Neural crest cell (in vitro differentiated cells): ENCODE measurements around the gene CSGALNACT2. TPM values are rescaled to one million over a fixed set of nuclear protein-coding genes. Genes with fewer than 3 reads are reported as not detected.

Experiments
- DNase-seq: peaks from one replicate; pipeline ENCODE4 v3.0.0; 2021; ENCODE audit warnings: low read depth, mixed read lengths, low spot score
- H3K27ac Mint-ChIP-seq: one replicate; pipeline ENCODE4 v1.8.0; 2021; ENCODE audit warnings: mild to moderate bottlenecking, mixed read lengths; ENCODE audit not compliant: unreplicated experiment
- H3K27me3 Mint-ChIP-seq: 2 replicates; pipeline ENCODE4 v1.8.0; 2021; ENCODE audit warnings: low read depth, mild to moderate bottlenecking, mixed read lengths
- H3K36me3 Mint-ChIP-seq: 2 replicates; pipeline ENCODE4 v1.8.0; 2021; ENCODE audit warnings: low read depth, mild to moderate bottlenecking, mixed read lengths
- H3K4me1 Mint-ChIP-seq: 2 replicates; pipeline ENCODE4 v1.8.0; 2021; ENCODE audit warnings: mixed read lengths
- H3K4me3 Mint-ChIP-seq: one replicate; pipeline ENCODE4 v1.8.0; 2021; ENCODE audit warnings: mild to moderate bottlenecking, mixed read lengths
- H3K9me3 Mint-ChIP-seq: 2 replicates; pipeline ENCODE4 v1.8.0; 2021; ENCODE audit warnings: mixed read lengths
- CTCF ChIP-seq: fragments of 200-600 bp; sonication (generic); conservative IDR thresholded peaks from 2 replicates; pipeline ENCODE4 v1.5.0; 2021; ENCODE audit warnings: antibody characterized with exemption, mild to moderate bottlenecking
- total RNA-seq: library from RNA; stranded (reverse); gene quantifications from 2 replicates; pipeline ENCODE4 v1.2.1, GENCODE V29; 2021

The CSGALNACT2 gene
- total RNA-seq, 1 donor from 2014 or later, result 14.6 TPM

- Mint-ChIP-seq H3K9me3 (no peaks in the 10 kb centered on the region), H3K27ac (peak overlapping the region; percentile 50), H3K4me3 (no peak overlapping the region), H3K27me3 (no peaks in the 10 kb centered on the region), H3K36me3 (peaks cover 3% of the 10 kb centered on the region), H3K4me1 (no peaks in the 10 kb centered on the region)
- no peak for TF ChIP-seq CTCF
- no peak for DNase-seq
Measured at GRCh38 chr10:43193496-43194080, 55.3 kb downstream of the CSGALNACT2 start.

- no peak for TF ChIP-seq CTCF
- no peak overlapping the region for H3K4me3 Mint-ChIP-seq
- H3K4me1 Mint-ChIP-seq, result no peaks in the 10 kb centered on the region
- no peaks in the 10 kb centered on the region for H3K9me3 Mint-ChIP-seq
- peaks cover 3% of the 10 kb centered on the region for H3K36me3 Mint-ChIP-seq
- H3K27ac Mint-ChIP-seq, result no peak overlapping the region
- H3K27me3 Mint-ChIP-seq, result no peaks in the 10 kb centered on the region
- DNase-seq, result no peak
Measured at GRCh38 chr10:43194266-43194665, 56.0 kb downstream of the CSGALNACT2 start.

- Mint-ChIP-seq H3K27me3 (no peaks in the 10 kb centered on the region), H3K36me3 (peaks cover 3% of the 10 kb centered on the region), H3K27ac (no peak overlapping the region), H3K4me1 (no peaks in the 10 kb centered on the region), H3K4me3 (no peak overlapping the region), H3K9me3 (no peaks in the 10 kb centered on the region)
- TF ChIP-seq CTCF, result no peak
- no peak for DNase-seq
Measured at GRCh38 chr10:43194859-43195258, 56.6 kb downstream of the CSGALNACT2 start.

GRCh38 chr10:43195557-43195956 lies 57.3 kb downstream of the CSGALNACT2 start:
- H3K27ac Mint-ChIP-seq, result no peak overlapping the region
- no peaks in the 10 kb centered on the region for H3K9me3 Mint-ChIP-seq
- H3K36me3 Mint-ChIP-seq, result peaks cover 3% of the 10 kb centered on the region
- no peaks in the 10 kb centered on the region for H3K4me1 Mint-ChIP-seq
- no peak for TF ChIP-seq CTCF
- H3K27me3 Mint-ChIP-seq, result no peaks in the 10 kb centered on the region
- DNase-seq, result no peak
- no peak overlapping the region for H3K4me3 Mint-ChIP-seq

- no peaks in the 10 kb centered on the region for H3K4me1 Mint-ChIP-seq
- H3K27ac Mint-ChIP-seq, result no peak overlapping the region
- peaks cover 3% of the 10 kb centered on the region for H3K36me3 Mint-ChIP-seq
- no peaks in the 10 kb centered on the region for H3K9me3 Mint-ChIP-seq
- H3K4me3 Mint-ChIP-seq, result no peak overlapping the region
- no peaks in the 10 kb centered on the region for H3K27me3 Mint-ChIP-seq
- no peak for DNase-seq
- TF ChIP-seq CTCF, result no peak
Measured at GRCh38 chr10:43196131-43196980, 58.1 kb downstream of the CSGALNACT2 start.
